ENCODE data around the gene KSR1.
"Not testable (repeated sequence)": the region's sequence is repeated elsewhere in the genome, so short reads cannot be mapped to it uniquely, and the experiment has no call there.

Gene KSR1

DNA sequence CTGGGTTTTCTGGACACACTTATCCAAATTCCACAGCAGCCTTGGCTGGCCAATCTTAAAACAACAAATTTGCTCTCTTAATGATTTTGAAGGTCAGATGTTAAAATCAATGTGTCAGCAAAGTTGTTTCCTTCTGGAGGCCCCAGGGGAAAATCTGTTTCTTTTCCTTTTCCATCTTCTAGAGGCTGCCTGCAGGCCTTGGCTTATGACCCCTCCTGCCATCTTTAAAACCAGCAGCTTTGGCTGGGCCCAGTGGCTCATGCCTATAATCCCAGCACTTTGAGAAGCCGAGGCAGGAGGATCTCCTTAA lies 177.7 kb downstream of the KSR1 start:
- Histone ChIP-seq H3K27me3 (ENCODE audit: control insufficient read depth in 3 of 3, insufficient read depth in 3 of 3, low read depth in 1 of 3, low read length in 3 of 3) (no peaks in the 10 kb centered on the region), H4K8ac (ENCODE audit: low read depth, low read length) (no peak overlapping the region), H3K79me1 (ENCODE audit: low read depth, low read length) (peaks cover under 1% of the 10 kb centered on the region), H2BK15ac (ENCODE audit: low read length) (no peak overlapping the region), H3K36me3 (replicated peaks in 1 of 2; ENCODE audit: control insufficient read depth in 2 of 2, insufficient read depth in 2 of 2, low read length in 2 of 2) (no peaks in the 10 kb centered on the region), H2AFZ (ENCODE audit: low read length) (no peak overlapping the region), H3K4me2 (ENCODE audit: insufficient read depth, low read length, poor library complexity, severe bottlenecking) (no peak overlapping the region), H3K4me1 (ENCODE audit: control insufficient read depth in 2 of 2, insufficient read depth in 1 of 2, low read depth in 1 of 2, low read length in 2 of 2) (peaks cover 0 to 7% of the 10 kb centered on the region in 2 donors), H2BK12ac (ENCODE audit: low read length) (no peak overlapping the region), H3K27ac (replicated peaks; ENCODE audit: low read length) (no peak overlapping the region), H4K91ac (ENCODE audit: low read depth, low read length, poor library complexity) (no peak overlapping the region), H3K9me3 (replicated peaks in 1 of 2; ENCODE audit: control insufficient read depth in 2 of 2, insufficient read depth in 1 of 2, low read depth in 1 of 2, low read length in 2 of 2) (no peaks in the 10 kb centered on the region), H3K23ac (ENCODE audit: low read depth, low read length, poor library complexity) (no peak overlapping the region), H3K4ac (ENCODE audit: low read length) (no peak overlapping the region), H3K9ac (ENCODE audit: low read depth, low read length, poor library complexity) (no peak overlapping the region), H3K14ac (ENCODE audit: low read length) (no peak overlapping the region), H3K18ac (ENCODE audit: low read length) (no peak overlapping the region), H3K4me3 (ENCODE audit: low read length in 2 of 2) (no peak overlapping the region), H2AK5ac (ENCODE audit: low read depth, low read length) (no peak overlapping the region), H2BK5ac (ENCODE audit: low read length) (no peak overlapping the region), H2BK120ac (ENCODE audit: low read depth, low read length) (no peak overlapping the region)
- DNase-seq (ENCODE audit: low spot score) = no peak
- WGBS, 2 donors (ENCODE audit: extremely low coverage in 2 of 2, insufficient read length in 2 of 2, insufficient replicate concordance in 1 of 2) = no CpG with 5 or more reads among the region's 1 CpG

- no peak for DNase-seq (ENCODE audit: low spot score)
Observed at GRCh38 chr17:27634776-27635175, 178.5 kb downstream of the KSR1 start.

DNA sequence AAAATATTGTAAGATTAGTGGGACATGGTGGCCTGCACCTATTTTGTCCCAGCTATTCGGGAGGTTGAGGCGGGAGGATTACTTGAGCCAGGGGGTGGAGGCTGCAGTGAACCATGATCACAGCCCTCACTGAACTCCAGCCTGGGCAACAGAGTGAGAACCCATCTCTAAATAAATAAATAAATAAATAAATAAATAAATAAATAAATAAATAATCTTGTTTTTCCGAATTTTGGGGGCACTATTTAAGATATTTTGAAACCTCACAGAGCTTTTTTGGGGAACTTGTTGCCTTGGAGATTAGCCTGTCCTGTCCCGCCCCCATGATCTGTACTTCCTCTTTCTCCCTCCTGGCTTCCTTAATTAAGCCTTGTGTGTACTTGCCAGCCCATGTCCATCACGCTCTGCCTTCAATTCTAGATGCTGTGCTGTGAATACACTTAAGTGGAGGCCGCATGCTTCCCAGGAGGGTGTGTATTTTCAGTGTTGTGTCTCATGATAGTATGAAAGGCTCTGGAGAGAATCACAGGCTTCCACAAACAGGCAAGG lies 179.1 kb downstream of the KSR1 start:
- Histone ChIP-seq H3K9me3 (replicated peaks in 1 of 2; ENCODE audit: control insufficient read depth in 2 of 2, insufficient read depth in 1 of 2, low read depth in 1 of 2, low read length in 2 of 2) (no peaks in the 10 kb centered on the region), H2AFZ (ENCODE audit: low read length) (no peak overlapping the region), H3K4me2 (ENCODE audit: insufficient read depth, low read length, poor library complexity, severe bottlenecking) (no peak overlapping the region), H2AK5ac (ENCODE audit: low read depth, low read length) (no peak overlapping the region), H3K27me3 (ENCODE audit: control insufficient read depth in 3 of 3, insufficient read depth in 3 of 3, low read depth in 1 of 3, low read length in 3 of 3) (no peaks in the 10 kb centered on the region), H3K4ac (ENCODE audit: low read length) (no peak overlapping the region), H3K27ac (replicated peaks; ENCODE audit: low read length) (no peak overlapping the region), H2BK15ac (ENCODE audit: low read length) (no peak overlapping the region), H3K4me3 (ENCODE audit: low read length in 2 of 2) (no peak overlapping the region), H2BK12ac (ENCODE audit: low read length) (no peak overlapping the region), H3K9ac (ENCODE audit: low read depth, low read length, poor library complexity) (no peak overlapping the region), H3K14ac (ENCODE audit: low read length) (no peak overlapping the region), H3K18ac (ENCODE audit: low read length) (no peak overlapping the region), H3K23ac (ENCODE audit: low read depth, low read length, poor library complexity) (no peak overlapping the region), H2BK120ac (ENCODE audit: low read depth, low read length) (no peak overlapping the region), H4K8ac (ENCODE audit: low read depth, low read length) (no peak overlapping the region), H3K36me3 (replicated peaks in 1 of 2; ENCODE audit: control insufficient read depth in 2 of 2, insufficient read depth in 2 of 2, low read length in 2 of 2) (no peaks in the 10 kb centered on the region), H4K91ac (ENCODE audit: low read depth, low read length, poor library complexity) (no peak overlapping the region), H3K79me1 (ENCODE audit: low read depth, low read length) (peaks cover 1% of the 10 kb centered on the region), H3K4me1 (ENCODE audit: control insufficient read depth in 2 of 2, insufficient read depth in 1 of 2, low read depth in 1 of 2, low read length in 2 of 2) (peaks cover 0 to 7% of the 10 kb centered on the region in 2 donors), H2BK5ac (ENCODE audit: low read length) (no peak overlapping the region)
- DNase-seq (ENCODE audit: low spot score) = no peak
- WGBS, 2 donors (ENCODE audit: extremely low coverage in 2 of 2, insufficient read length in 2 of 2, insufficient replicate concordance in 1 of 2) = no CpG with 5 or more reads among the region's 6 CpGs

More at GRCh38 chr17:27634776-27635175, 178.5 kb downstream of the KSR1 start:
- Histone ChIP-seq H3K23ac (ENCODE audit: low read depth, low read length, poor library complexity) (no peak overlapping the region), H2BK15ac (ENCODE audit: low read length) (no peak overlapping the region), H2AFZ (ENCODE audit: low read length) (no peak overlapping the region), H2BK120ac (ENCODE audit: low read depth, low read length) (no peak overlapping the region), H3K18ac (ENCODE audit: low read length) (no peak overlapping the region), H3K36me3 (replicated peaks in 1 of 2; ENCODE audit: control insufficient read depth in 2 of 2, insufficient read depth in 2 of 2, low read length in 2 of 2) (no peaks in the 10 kb centered on the region), H2BK5ac (ENCODE audit: low read length) (no peak overlapping the region), H2BK12ac (ENCODE audit: low read length) (no peak overlapping the region), H4K91ac (ENCODE audit: low read depth, low read length, poor library complexity) (no peak overlapping the region), H3K79me1 (ENCODE audit: low read depth, low read length) (peaks cover 1% of the 10 kb centered on the region), H3K14ac (ENCODE audit: low read length) (no peak overlapping the region), H3K4ac (ENCODE audit: low read length) (no peak overlapping the region), H3K27ac (replicated peaks; ENCODE audit: low read length) (no peak overlapping the region), H4K8ac (ENCODE audit: low read depth, low read length) (no peak overlapping the region), H3K9me3 (replicated peaks in 1 of 2; ENCODE audit: control insufficient read depth in 2 of 2, insufficient read depth in 1 of 2, low read depth in 1 of 2, low read length in 2 of 2) (no peaks in the 10 kb centered on the region), H3K4me2 (ENCODE audit: insufficient read depth, low read length, poor library complexity, severe bottlenecking) (no peak overlapping the region), H2AK5ac (ENCODE audit: low read depth, low read length) (no peak overlapping the region), H3K4me3 (ENCODE audit: low read length in 2 of 2) (no peak overlapping the region), H3K9ac (ENCODE audit: low read depth, low read length, poor library complexity) (no peak overlapping the region), H3K4me1 (ENCODE audit: control insufficient read depth in 2 of 2, insufficient read depth in 1 of 2, low read depth in 1 of 2, low read length in 2 of 2) (peaks cover 0 to 7% of the 10 kb centered on the region in 2 donors), H3K27me3 (ENCODE audit: control insufficient read depth in 3 of 3, insufficient read depth in 3 of 3, low read depth in 1 of 3, low read length in 3 of 3) (no peaks in the 10 kb centered on the region)
- no CpG with 5 or more reads among the region's 2 CpGs for WGBS, 2 donors (ENCODE audit: extremely low coverage in 2 of 2, insufficient read length in 2 of 2, insufficient replicate concordance in 1 of 2)

GRCh38 chr17:27636005-27636520 lies 179.8 kb downstream of the KSR1 start:
- not testable (repeated sequence) for H3K9me3 ChIP-seq (replicated peaks in 1 of 2; ENCODE audit: control insufficient read depth in 2 of 2, insufficient read depth in 1 of 2, low read depth in 1 of 2, low read length in 2 of 2); H3K14ac ChIP-seq (ENCODE audit: low read length); H3K4me1 ChIP-seq (ENCODE audit: control insufficient read depth in 2 of 2, insufficient read depth in 1 of 2, low read depth in 1 of 2, low read length in 2 of 2); DNase-seq (ENCODE audit: low spot score); H3K27ac ChIP-seq (replicated peaks; ENCODE audit: low read length); H3K36me3 ChIP-seq (replicated peaks in 1 of 2; ENCODE audit: control insufficient read depth in 2 of 2, insufficient read depth in 2 of 2, low read length in 2 of 2); H4K8ac ChIP-seq (ENCODE audit: low read depth, low read length); H3K4me3 ChIP-seq (ENCODE audit: low read length in 2 of 2); H4K91ac ChIP-seq (ENCODE audit: low read depth, low read length, poor library complexity); H3K4me2 ChIP-seq (ENCODE audit: insufficient read depth, low read length, poor library complexity, severe bottlenecking); H2BK12ac ChIP-seq (ENCODE audit: low read length); H2BK15ac ChIP-seq (ENCODE audit: low read length); H3K4ac ChIP-seq (ENCODE audit: low read length); H2AK5ac ChIP-seq (ENCODE audit: low read depth, low read length); H3K23ac ChIP-seq (ENCODE audit: low read depth, low read length, poor library complexity); H2AFZ ChIP-seq (ENCODE audit: low read length); H3K27me3 ChIP-seq (ENCODE audit: control insufficient read depth in 3 of 3, insufficient read depth in 3 of 3, low read depth in 1 of 3, low read length in 3 of 3); H3K79me1 ChIP-seq (ENCODE audit: low read depth, low read length); H3K9ac ChIP-seq (ENCODE audit: low read depth, low read length, poor library complexity); H3K18ac ChIP-seq (ENCODE audit: low read length); H2BK120ac ChIP-seq (ENCODE audit: low read depth, low read length); H2BK5ac ChIP-seq (ENCODE audit: low read length)
- no CpG with 5 or more reads among the region's 3 CpGs for WGBS, 2 donors (ENCODE audit: extremely low coverage in 2 of 2, insufficient read length in 2 of 2, insufficient replicate concordance in 1 of 2)
